ENCODE results near the gene GPC3.
"Not testable (repeated sequence)": the region's sequence is repeated elsewhere in the genome, so short reads cannot be mapped to it uniquely, and the experiment has no call there.

GPC3 gene

GRCh38 chrX:133636009-133636408 lies 349.4 kb downstream of the GPC3 start:
- no peak for DNase-seq

- DNase-seq, result no peak
Measured at GRCh38 chrX:133634416-133634815, 351.0 kb downstream of the GPC3 start.

GRCh38 chrX:133633950-133634349 lies 351.4 kb downstream of the GPC3 start:
- DNase-seq, result no peak

GRCh38 chrX:133633162-133633561 lies 352.2 kb downstream of the GPC3 start:
- no peak for DNase-seq

- no peak for DNase-seq
Measured at GRCh38 chrX:133630362-133630761, 355.0 kb downstream of the GPC3 start.

- DNase-seq, result no peak
Measured at GRCh38 chrX:133627673-133628072, 357.7 kb downstream of the GPC3 start.

GRCh38 chrX:133621384-133621783 lies 364.0 kb downstream of the GPC3 start:
- not testable (repeated sequence) for DNase-seq

GRCh38 chrX:133611676-133612075 lies 373.7 kb downstream of the GPC3 start:
- DNase-seq, result no peak

- no peak for DNase-seq
Measured at GRCh38 chrX:133610056-133610455, 375.3 kb downstream of the GPC3 start.

- DNase-seq, result no peak
Measured at GRCh38 chrX:133609166-133609565, 376.2 kb downstream of the GPC3 start.

GRCh38 chrX:133608406-133608805 lies 377.0 kb downstream of the GPC3 start:
- no peak for DNase-seq

- no peak for DNase-seq
Measured at GRCh38 chrX:133607419-133608348, 377.7 kb downstream of the GPC3 start.

GRCh38 chrX:133606990-133607389 lies 378.4 kb downstream of the GPC3 start:
- no peak for DNase-seq

- no peak for DNase-seq
Measured at GRCh38 chrX:133604801-133605200, 380.6 kb downstream of the GPC3 start.

GRCh38 chrX:133602881-133603280 lies 382.5 kb downstream of the GPC3 start:
- DNase-seq, result no peak

GRCh38 chrX:133601116-133601515 lies 384.3 kb downstream of the GPC3 start:
- DNase-seq, result no peak

GRCh38 chrX:133600536-133600935 lies 384.9 kb downstream of the GPC3 start:
- DNase-seq, result no peak

- no peak for DNase-seq
Measured at GRCh38 chrX:133598601-133599335, 386.6 kb downstream of the GPC3 start.

GRCh38 chrX:133594156-133594555 lies 391.2 kb downstream of the GPC3 start:
- no peak for DNase-seq

- DNase-seq, result no peak
Measured at GRCh38 chrX:133593531-133593930, 391.9 kb downstream of the GPC3 start.

GRCh38 chrX:133590703-133591505 lies 394.5 kb downstream of the GPC3 start:
- DNase-seq, result no peak

- DNase-seq, result no peak
Measured at GRCh38 chrX:133588827-133589226, 396.6 kb downstream of the GPC3 start.

GRCh38 chrX:133587818-133588217 lies 397.6 kb downstream of the GPC3 start:
- DNase-seq, result no peak
